HG02970 (cell line): ENCODE results near the gene SPRED2.
A peak's percentile ranks its signal among the peaks of the same experiment; 100 is the strongest.
"Not testable (repeated sequence)": the region's sequence is repeated elsewhere in the genome, so short reads cannot be mapped to it uniquely, and the experiment has no call there.

Experiments
- ATAC-seq: cut with Tn5 transposase; IDR thresholded peaks from one replicate; pipeline ENCODE4 v1.9.1; 2021; ENCODE audit warnings: mild to moderate bottlenecking, moderate library complexity, moderate number of reproducible peaks; ENCODE audit not compliant: unreplicated experiment, low FRiP score

SPRED2 gene

GRCh38 chr2:65319072-65319673 lies 113.2 kb downstream of the SPRED2 start:
- no peak for ATAC-seq

GRCh38 chr2:65317841-65318240 lies 114.6 kb downstream of the SPRED2 start:
- ATAC-seq = no peak

- ATAC-seq = not testable (repeated sequence)
Observed at GRCh38 chr2:65317351-65317750, 115.0 kb downstream of the SPRED2 start.

- no peak for ATAC-seq
Observed at GRCh38 chr2:65316072-65316471, 116.3 kb downstream of the SPRED2 start.

GRCh38 chr2:65314801-65315441 lies 117.5 kb downstream of the SPRED2 start:
- ATAC-seq = no peak

GRCh38 chr2:65313954-65314256 lies 118.5 kb downstream of the SPRED2 start:
- ATAC-seq = no peak

GRCh38 chr2:65313126-65313953 lies 119.1 kb downstream of the SPRED2 start:
- ATAC-seq = no peak

- no peak for ATAC-seq
Observed at GRCh38 chr2:65311596-65311995, 120.8 kb downstream of the SPRED2 start.

GRCh38 chr2:65311049-65311448 lies 121.3 kb downstream of the SPRED2 start:
- no peak for ATAC-seq

- ATAC-seq = no peak
Observed at GRCh38 chr2:65309699-65310098, 122.7 kb downstream of the SPRED2 start.

GRCh38 chr2:65305934-65306333 lies 126.5 kb downstream of the SPRED2 start:
- ATAC-seq = no peak

- ATAC-seq = peak; percentile 67
Observed at GRCh38 chr2:65300761-65301711, 131.4 kb downstream of the SPRED2 start.

- ATAC-seq = no peak
Observed at GRCh38 chr2:65300134-65300760, 132.2 kb downstream of the SPRED2 start.

GRCh38 chr2:65299246-65299645 lies 133.2 kb downstream of the SPRED2 start:
- ATAC-seq = no peak

- no peak for ATAC-seq
Observed at GRCh38 chr2:65298089-65298488, 134.3 kb downstream of the SPRED2 start.

GRCh38 chr2:65297544-65297943 lies 134.9 kb downstream of the SPRED2 start:
- no peak for ATAC-seq

GRCh38 chr2:65296971-65297370 lies 135.4 kb downstream of the SPRED2 start:
- no peak for ATAC-seq

- ATAC-seq = no peak
Observed at GRCh38 chr2:65294701-65295100, 137.7 kb downstream of the SPRED2 start.

GRCh38 chr2:65294136-65294535 lies 138.3 kb downstream of the SPRED2 start:
- no peak for ATAC-seq

GRCh38 chr2:65293376-65293775 lies 139.0 kb downstream of the SPRED2 start:
- ATAC-seq = no peak
